ENCODE data around the gene SLC12A8.
A peak's percentile ranks its signal among the peaks of the same experiment; 100 is the strongest.

DNA sequence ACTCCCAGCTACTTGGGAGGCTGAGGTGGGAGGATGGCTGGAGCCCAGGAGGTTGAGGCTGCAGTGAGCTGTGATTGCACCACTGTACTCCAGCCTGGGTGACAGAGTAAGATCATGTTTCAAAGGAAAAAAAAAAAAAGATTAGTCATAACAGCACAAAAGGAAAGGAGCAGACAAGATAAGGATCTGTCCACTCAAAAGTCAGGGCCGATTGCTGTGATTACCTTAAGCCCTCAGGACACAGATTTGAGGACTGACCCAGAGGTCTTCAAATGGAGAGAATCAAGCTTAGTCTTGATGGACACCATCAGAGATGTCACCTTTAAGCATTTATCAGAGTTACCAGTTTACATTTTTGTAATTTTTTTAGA lies 132.9 kb downstream of the SLC12A8 start:
- TF ChIP-seq FOSL2 (CRISPR knock-in tag; IDR thresholded peaks at IDR 0.05): peak; percentile 86
- TF ChIP-seq, protein P1, sequence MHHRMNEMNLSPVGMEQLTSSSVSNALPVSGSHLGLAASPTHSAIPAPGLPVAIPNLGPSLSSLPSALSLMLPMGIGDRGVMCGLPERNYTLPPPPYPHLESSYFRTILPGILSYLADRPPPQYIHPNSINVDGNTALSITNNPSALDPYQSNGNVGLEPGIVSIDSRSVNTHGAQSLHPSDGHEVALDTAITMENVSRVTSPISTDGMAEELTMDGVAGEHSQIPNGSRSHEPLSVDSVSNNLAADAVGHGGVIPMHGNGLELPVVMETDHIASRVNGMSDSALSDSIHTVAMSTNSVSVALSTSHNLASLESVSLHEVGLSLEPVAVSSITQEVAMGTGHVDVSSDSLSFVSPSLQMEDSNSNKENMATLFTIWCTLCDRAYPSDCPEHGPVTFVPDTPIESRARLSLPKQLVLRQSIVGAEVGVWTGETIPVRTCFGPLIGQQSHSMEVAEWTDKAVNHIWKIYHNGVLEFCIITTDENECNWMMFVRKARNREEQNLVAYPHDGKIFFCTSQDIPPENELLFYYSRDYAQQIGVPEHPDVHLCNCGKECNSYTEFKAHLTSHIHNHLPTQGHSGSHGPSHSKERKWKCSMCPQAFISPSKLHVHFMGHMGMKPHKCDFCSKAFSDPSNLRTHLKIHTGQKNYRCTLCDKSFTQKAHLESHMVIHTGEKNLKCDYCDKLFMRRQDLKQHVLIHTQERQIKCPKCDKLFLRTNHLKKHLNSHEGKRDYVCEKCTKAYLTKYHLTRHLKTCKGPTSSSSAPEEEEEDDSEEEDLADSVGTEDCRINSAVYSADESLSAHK (CRISPR knock-in tag; IDR thresholded peaks at IDR 0.05; ENCODE audit: borderline replicate concordance): no peak
- TF ChIP-seq ZFYVE20 (CRISPR knock-in tag; IDR thresholded peaks at IDR 0.05; ENCODE audit: borderline replicate concordance, low read depth): no peak
- TF ChIP-seq, protein P2, sequence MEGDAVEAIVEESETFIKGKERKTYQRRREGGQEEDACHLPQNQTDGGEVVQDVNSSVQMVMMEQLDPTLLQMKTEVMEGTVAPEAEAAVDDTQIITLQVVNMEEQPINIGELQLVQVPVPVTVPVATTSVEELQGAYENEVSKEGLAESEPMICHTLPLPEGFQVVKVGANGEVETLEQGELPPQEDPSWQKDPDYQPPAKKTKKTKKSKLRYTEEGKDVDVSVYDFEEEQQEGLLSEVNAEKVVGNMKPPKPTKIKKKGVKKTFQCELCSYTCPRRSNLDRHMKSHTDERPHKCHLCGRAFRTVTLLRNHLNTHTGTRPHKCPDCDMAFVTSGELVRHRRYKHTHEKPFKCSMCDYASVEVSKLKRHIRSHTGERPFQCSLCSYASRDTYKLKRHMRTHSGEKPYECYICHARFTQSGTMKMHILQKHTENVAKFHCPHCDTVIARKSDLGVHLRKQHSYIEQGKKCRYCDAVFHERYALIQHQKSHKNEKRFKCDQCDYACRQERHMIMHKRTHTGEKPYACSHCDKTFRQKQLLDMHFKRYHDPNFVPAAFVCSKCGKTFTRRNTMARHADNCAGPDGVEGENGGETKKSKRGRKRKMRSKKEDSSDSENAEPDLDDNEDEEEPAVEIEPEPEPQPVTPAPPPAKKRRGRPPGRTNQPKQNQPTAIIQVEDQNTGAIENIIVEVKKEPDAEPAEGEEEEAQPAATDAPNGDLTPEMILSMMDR (CRISPR knock-in tag; IDR thresholded peaks at IDR 0.05): no peak
- no peak for TF ChIP-seq ZNF737 (CRISPR knock-in tag; IDR thresholded peaks at IDR 0.05; ENCODE audit: borderline replicate concordance)
- TF ChIP-seq, protein P3, sequence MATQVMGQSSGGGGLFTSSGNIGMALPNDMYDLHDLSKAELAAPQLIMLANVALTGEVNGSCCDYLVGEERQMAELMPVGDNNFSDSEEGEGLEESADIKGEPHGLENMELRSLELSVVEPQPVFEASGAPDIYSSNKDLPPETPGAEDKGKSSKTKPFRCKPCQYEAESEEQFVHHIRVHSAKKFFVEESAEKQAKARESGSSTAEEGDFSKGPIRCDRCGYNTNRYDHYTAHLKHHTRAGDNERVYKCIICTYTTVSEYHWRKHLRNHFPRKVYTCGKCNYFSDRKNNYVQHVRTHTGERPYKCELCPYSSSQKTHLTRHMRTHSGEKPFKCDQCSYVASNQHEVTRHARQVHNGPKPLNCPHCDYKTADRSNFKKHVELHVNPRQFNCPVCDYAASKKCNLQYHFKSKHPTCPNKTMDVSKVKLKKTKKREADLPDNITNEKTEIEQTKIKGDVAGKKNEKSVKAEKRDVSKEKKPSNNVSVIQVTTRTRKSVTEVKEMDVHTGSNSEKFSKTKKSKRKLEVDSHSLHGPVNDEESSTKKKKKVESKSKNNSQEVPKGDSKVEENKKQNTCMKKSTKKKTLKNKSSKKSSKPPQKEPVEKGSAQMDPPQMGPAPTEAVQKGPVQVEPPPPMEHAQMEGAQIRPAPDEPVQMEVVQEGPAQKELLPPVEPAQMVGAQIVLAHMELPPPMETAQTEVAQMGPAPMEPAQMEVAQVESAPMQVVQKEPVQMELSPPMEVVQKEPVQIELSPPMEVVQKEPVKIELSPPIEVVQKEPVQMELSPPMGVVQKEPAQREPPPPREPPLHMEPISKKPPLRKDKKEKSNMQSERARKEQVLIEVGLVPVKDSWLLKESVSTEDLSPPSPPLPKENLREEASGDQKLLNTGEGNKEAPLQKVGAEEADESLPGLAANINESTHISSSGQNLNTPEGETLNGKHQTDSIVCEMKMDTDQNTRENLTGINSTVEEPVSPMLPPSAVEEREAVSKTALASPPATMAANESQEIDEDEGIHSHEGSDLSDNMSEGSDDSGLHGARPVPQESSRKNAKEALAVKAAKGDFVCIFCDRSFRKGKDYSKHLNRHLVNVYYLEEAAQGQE (IDR thresholded peaks at IDR 0.05; ENCODE audit: borderline replicate concordance in 1 of 2, low read depth in 1 of 2, low read length in 2 of 2): no peak
- no peak for TF ChIP-seq JUN (CRISPR knock-in tag; IDR thresholded peaks at IDR 0.05)

All from HepG2 (cell line).